Uterus (tissue), 4 donors: Measurements from ENCODE around the gene TRAF5. TPM values are rescaled to one million over a fixed set of nuclear protein-coding genes. Genes with fewer than 3 reads are reported as not detected.
A peak's percentile ranks its signal among the peaks of the same experiment; 100 is the strongest.

Experiments
- DNase-seq, 2 donors: peaks; one replicate each; pipeline ENCODE4 v3.0.0-alpha.2; 2019 to 2020
- H3K27ac ChIP-seq, 2 donors: fragments of 200-600 bp; sonication (generic); 1 replicate in 1 of 2; 2 replicates in 1 of 2; pipeline ENCODE4 v1.5.1; 2016 to 2018
- H3K27me3 ChIP-seq, 2 donors: fragments of 200-600 bp; sonication (generic); one replicate each; pipeline ENCODE4 v1.5.1; 2018 to 2019; ENCODE audit warnings: control low read depth in 1 of 2
- H3K36me3 ChIP-seq, 2 donors: fragments of 200-600 bp; sonication (generic); one replicate each; pipeline ENCODE4 v1.5.1; 2019; ENCODE audit warnings: control low read depth in 1 of 2
- H3K4me1 ChIP-seq, 2 donors: fragments of 200-600 bp; sonication (generic); one replicate each; pipeline ENCODE4 v1.5.1; 2018 to 2019; ENCODE audit warnings: control low read depth in 1 of 2
- H3K4me3 ChIP-seq, 2 donors: fragments of 200-600 bp; sonication (generic); 1 replicate in 1 of 2; 2 replicates in 1 of 2; pipeline ENCODE4 v1.5.1; 2018 to 2019; ENCODE audit warnings: mild to moderate bottlenecking in 1 of 2
- H3K9me3 ChIP-seq, 2 donors: fragments of 200-600 bp; sonication (generic); one replicate each; pipeline ENCODE4 v1.5.1; 2019; ENCODE audit warnings: control low read depth in 1 of 2
- POLR2A ChIP-seq, 2 donors: fragments of 450-650 bp; IDR thresholded peaks; one replicate each; pipeline ENCODE4 v1.6.1; 2016; ENCODE audit warnings: antibody characterized with exemption in 2 of 2, mild to moderate bottlenecking in 1 of 2, moderate library complexity in 1 of 2
- intact Hi-C: fragments of 100-400 bp; cut with DNase I; formaldehyde crosslinking; loops from one replicate; pipeline ENCODE4 v1.15.1; 2023; ENCODE audit warnings: low total_unique reads
- total RNA-seq, 4 donors: library from RNA; depleted of rRNA in 3 of 4; stranded (reverse); fragments of >200 nt in 3 of 4; gene quantifications; one replicate each; pipeline versions ENCODE4 v1.1.0 to v1.2.4, GENCODE V29; 2014 to 2023
- TF ChIP-seq, protein P1 (sequence below), 4 experiments: fragments of 200-600 bp in 2 of 4; fragments of 450-650 bp in 2 of 4; sonication (generic) in 2 of 4; IDR thresholded peaks; one replicate each; pipeline ENCODE4 v1.5.1; 2016 to 2019; ENCODE audit warnings: antibody characterized with exemption in 4 of 4, mild to moderate bottlenecking in 2 of 4, moderate library complexity in 1 of 4
- donor health status: DM: yes; HTN: yes; CAD: no.

Gene TRAF5
- total RNA-seq, 4 donors from 2014 or later: 17.1 to 98.6 (median 53.3) TPM

DNA sequence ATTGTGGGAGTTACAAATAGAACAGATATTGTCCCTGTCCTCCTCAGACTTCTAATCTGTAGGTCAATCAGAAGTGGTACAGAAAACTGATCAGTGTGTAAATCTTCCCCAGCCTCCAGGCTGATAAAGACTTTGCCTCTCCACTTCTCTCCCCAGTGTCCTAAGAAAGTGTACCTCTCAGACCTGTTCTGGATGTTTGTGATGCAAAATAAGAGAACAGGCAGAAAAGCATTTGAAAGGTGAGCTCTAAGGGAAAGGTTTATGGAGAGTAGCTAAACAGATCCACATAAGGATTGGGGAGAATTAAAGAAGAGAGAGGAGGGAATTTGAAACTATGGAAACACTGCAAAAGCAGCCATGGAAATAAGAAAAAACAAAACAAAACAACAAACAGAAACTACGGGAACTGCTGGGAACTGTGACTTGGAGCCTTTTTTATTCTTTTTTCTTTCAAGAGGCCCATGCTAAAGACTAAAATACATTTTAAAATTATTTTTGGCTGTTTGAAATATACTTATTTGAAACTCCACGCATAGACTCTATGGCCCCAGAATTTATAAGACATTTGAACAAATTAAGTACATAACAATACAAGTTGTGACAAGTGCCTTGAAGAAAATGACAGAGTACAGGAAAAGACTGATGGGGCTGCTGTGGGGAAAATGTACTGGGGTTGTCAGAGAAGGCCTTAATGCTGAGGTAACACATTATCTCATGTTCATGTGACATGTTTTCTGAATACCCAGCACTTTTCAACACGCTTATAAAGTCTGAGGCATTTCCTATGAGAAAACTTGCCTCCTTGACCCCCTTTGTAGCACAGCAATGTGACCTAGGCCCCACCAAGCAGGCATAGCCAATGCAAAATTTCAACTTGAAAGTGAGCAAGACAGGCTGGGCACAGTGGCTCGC lies 51.2 kb downstream of the TRAF5 start:
- no peaks in the 10 kb centered on the region for H3K9me3 ChIP-seq
- H3K27me3 ChIP-seq: no peaks in the 10 kb centered on the region
- DNase-seq: no peak
- H3K4me1 ChIP-seq: no peaks in the 10 kb centered on the region
- intact Hi-C loops: no loop called here
- H3K4me3 ChIP-seq: no peak overlapping the region
- no peaks in the 10 kb centered on the region for H3K36me3 ChIP-seq
- H3K27ac ChIP-seq: peak overlapping the region in 1 of 2 donors; percentile 39
- TF ChIP-seq, protein P1, sequence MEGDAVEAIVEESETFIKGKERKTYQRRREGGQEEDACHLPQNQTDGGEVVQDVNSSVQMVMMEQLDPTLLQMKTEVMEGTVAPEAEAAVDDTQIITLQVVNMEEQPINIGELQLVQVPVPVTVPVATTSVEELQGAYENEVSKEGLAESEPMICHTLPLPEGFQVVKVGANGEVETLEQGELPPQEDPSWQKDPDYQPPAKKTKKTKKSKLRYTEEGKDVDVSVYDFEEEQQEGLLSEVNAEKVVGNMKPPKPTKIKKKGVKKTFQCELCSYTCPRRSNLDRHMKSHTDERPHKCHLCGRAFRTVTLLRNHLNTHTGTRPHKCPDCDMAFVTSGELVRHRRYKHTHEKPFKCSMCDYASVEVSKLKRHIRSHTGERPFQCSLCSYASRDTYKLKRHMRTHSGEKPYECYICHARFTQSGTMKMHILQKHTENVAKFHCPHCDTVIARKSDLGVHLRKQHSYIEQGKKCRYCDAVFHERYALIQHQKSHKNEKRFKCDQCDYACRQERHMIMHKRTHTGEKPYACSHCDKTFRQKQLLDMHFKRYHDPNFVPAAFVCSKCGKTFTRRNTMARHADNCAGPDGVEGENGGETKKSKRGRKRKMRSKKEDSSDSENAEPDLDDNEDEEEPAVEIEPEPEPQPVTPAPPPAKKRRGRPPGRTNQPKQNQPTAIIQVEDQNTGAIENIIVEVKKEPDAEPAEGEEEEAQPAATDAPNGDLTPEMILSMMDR (IDR thresholded peaks at IDR 0.05): no peak
- no peak for TF ChIP-seq POLR2A (IDR thresholded peaks at IDR 0.05)

DNA sequence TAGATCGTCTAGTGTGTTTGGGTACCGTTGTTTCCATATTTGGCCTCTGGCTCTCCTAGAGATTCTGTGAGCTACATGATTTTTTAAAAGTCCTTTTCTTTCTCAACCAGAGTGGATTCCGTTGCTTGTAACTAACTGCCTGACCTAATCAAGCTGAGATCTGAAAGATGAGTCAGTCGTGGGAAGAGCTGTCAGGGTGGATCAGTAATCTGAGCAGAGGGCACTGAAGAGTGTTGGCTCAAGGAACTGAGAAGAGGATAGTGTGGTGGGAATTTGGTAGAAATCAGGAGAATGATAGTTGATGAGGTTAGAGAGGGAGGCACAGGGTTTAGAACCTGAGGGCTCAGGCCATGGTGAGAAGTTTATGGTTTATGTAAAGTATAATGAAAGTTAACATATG lies 52.2 kb downstream of the TRAF5 start:
- TF ChIP-seq POLR2A (IDR thresholded peaks at IDR 0.05): no peak
- intact Hi-C loops: no loop called here
- Histone ChIP-seq H3K36me3 (no peaks in the 10 kb centered on the region), H3K27ac (peak overlapping the region in 1 of 2 donors; percentile 52), H3K27me3 (no peaks in the 10 kb centered on the region), H3K9me3 (no peaks in the 10 kb centered on the region), H3K4me3 (no peak overlapping the region), H3K4me1 (no peaks in the 10 kb centered on the region)
- DNase-seq: no peak

DNA sequence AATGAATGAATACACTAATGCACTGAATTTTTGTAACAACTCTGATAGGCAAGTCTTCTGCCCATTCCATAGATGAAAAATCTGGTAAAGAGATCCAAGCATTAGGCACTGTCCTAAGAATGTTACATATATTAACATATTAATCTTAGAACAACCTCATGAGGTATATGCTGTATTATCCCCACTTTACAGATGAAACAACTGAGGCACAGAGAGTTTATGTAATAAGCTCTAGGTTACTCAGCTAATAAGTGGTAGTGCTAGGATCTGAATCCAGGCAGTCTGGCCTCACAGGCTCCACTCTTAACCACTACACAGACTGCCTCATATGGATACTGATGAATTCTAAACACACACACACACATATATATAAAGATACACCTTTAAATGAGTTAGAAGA lies 52.8 kb downstream of the TRAF5 start:
- Histone ChIP-seq H3K4me1 (no peaks in the 10 kb centered on the region), H3K27ac (no peak overlapping the region), H3K27me3 (no peaks in the 10 kb centered on the region), H3K9me3 (no peaks in the 10 kb centered on the region), H3K36me3 (no peaks in the 10 kb centered on the region), H3K4me3 (no peak overlapping the region)
- intact Hi-C loops: no loop called here
- DNase-seq: no peak
- TF ChIP-seq POLR2A (IDR thresholded peaks at IDR 0.05): no peak
- TF ChIP-seq, protein P1 (IDR thresholded peaks at IDR 0.05): no peak

- Histone ChIP-seq H3K36me3 (no peaks in the 10 kb centered on the region), H3K9me3 (no peaks in the 10 kb centered on the region), H3K4me3 (no peak overlapping the region), H3K27ac (no peak overlapping the region), H3K4me1 (no peaks in the 10 kb centered on the region), H3K27me3 (no peaks in the 10 kb centered on the region)
- intact Hi-C loops: no loop called here
- TF ChIP-seq, protein P1 (IDR thresholded peaks at IDR 0.05): no peak
- no peak for TF ChIP-seq POLR2A (IDR thresholded peaks at IDR 0.05)
- DNase-seq: no peak
Observed at GRCh38 chr1:211381481-211382181, 55.0 kb downstream of the TRAF5 start.

DNA sequence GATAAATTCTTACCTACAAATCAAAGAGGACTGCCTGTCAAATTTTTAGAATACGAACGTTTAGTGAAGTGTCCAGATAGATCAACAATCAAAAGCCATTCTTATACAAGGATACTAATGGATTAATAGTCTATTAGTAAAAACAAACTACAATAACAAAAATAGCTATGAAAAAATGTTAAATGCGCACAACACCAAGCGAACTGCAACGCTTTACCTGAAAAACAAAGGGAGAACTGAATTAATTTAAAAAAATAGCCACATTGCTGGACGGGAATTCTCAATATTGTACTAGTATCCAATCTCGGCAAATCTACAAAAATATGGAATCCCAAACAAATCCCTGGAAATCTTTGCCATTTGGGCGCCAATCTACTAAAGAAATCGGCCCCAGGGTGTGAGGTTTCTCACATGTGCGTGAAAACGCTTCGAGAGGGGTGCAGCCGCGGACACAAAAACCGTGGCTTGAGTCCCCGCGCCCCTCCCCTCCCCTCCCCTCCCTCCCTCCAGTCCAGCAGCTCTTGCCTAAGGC lies 55.6 kb downstream of the TRAF5 start:
- Histone ChIP-seq H3K4me1 (no peaks in the 10 kb centered on the region), H3K27me3 (no peaks in the 10 kb centered on the region), H3K9me3 (no peaks in the 10 kb centered on the region), H3K4me3 (peak overlapping the region; percentile 63 to 80), H3K27ac (peak overlapping the region; percentile 91 to 92), H3K36me3 (no peaks in the 10 kb centered on the region)
- no peak for DNase-seq
- intact Hi-C loops: no loop called here
- no peak for TF ChIP-seq POLR2A (IDR thresholded peaks at IDR 0.05)
- TF ChIP-seq, protein P1 (IDR thresholded peaks at IDR 0.05): no peak
